NT2/D1 (cell line): Measurements from ENCODE around the gene MGAT5.

ENCODE experiments used
- DNase-seq: peaks from one replicate; pipeline ENCODE4 v3.0.0-alpha.2; 2011; ENCODE audit warnings: low read depth, low spot score
- H3K27me3 ChIP-seq: 2 replicates; pipeline ENCODE4 v1.6.0; 2011; ENCODE audit warnings: mild to moderate bottlenecking; ENCODE audit not compliant: insufficient read length, insufficient read depth
- H3K36me3 ChIP-seq: 2 replicates; pipeline ENCODE4 v1.6.1; 2011; ENCODE audit warnings: mild to moderate bottlenecking, low read length, mixed read lengths; ENCODE audit not compliant: insufficient read depth, insufficient read length
- H3K4me1 ChIP-seq: 2 replicates; pipeline ENCODE4 v1.5.1; 2011; ENCODE audit not compliant: insufficient read depth, insufficient read length
- H3K4me3 ChIP-seq: 2 replicates; pipeline ENCODE4 v1.5.1; 2011; ENCODE audit warnings: low read depth; ENCODE audit not compliant: insufficient read length
- H3K9ac ChIP-seq: 2 replicates; pipeline ENCODE4 v1.6.0; 2011; ENCODE audit warnings: low read depth; ENCODE audit not compliant: insufficient read length
- H3K9me3 ChIP-seq: 2 replicates; pipeline ENCODE4 v1.5.1; 2011; ENCODE audit warnings: mild to moderate bottlenecking, low read length; ENCODE audit not compliant: insufficient read depth
- SUZ12 ChIP-seq: IDR thresholded peaks from 2 replicates; pipeline ENCODE4 v1.6.1; 2011; ENCODE audit not compliant: insufficient read length, insufficient read depth; ENCODE audit errors: extremely low read depth
- YY1 ChIP-seq: IDR thresholded peaks from 2 replicates; pipeline ENCODE4 v1.6.1; 2011; ENCODE audit not compliant: insufficient read length, insufficient read depth
- ZNF274 ChIP-seq: IDR thresholded peaks from 2 replicates; pipeline ENCODE4 v1.6.1; 2011; ENCODE audit warnings: mild to moderate bottlenecking, low read depth, low read length

Gene MGAT5

GRCh38 chr2:134253117-134253704, 661 bp upstream of the MGAT5 start:
- Histone ChIP-seq H3K9me3 (no peaks in the 10 kb centered on the region), H3K4me1 (no peaks in the 10 kb centered on the region)
- TF ChIP-seq YY1 (no peak), ZNF274 (no peak), SUZ12 (no peak)

DNA sequence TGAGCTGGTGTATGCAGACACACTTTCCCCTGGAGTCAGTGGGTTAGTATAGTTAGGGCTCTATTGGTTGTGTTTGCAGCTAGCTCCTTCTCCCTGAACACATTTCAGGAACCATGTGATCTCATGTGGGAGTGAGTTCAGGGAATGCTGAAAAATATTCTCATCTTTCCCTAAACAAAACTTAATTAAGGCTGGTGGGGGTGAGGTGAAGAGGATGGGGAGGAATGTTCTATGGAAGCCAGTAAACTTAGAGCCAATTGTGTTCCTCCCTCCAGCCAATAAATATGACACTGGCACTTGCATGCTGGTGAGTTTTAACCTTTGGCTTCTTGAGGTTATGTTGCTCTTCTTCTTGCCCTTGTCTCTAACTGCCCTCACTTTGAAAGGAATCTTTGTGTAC, 952 bp downstream of the MGAT5 start:
- no peak for DNase-seq
- Histone ChIP-seq H3K9ac (no peak overlapping the region), H3K4me1 (no peaks in the 10 kb centered on the region), H3K9me3 (no peaks in the 10 kb centered on the region), H3K27me3 (no peaks in the 10 kb centered on the region), H3K36me3 (peaks cover 10% of the 10 kb centered on the region), H3K4me3 (no peak overlapping the region)
- TF ChIP-seq YY1 (no peak), SUZ12 (no peak), ZNF274 (no peak)

More at GRCh38 chr2:134253117-134253704, 661 bp upstream of the MGAT5 start:
- Histone ChIP-seq H3K9ac (no peak overlapping the region), H3K36me3 (peaks cover 10% of the 10 kb centered on the region), H3K4me3 (no peak overlapping the region), H3K27me3 (no peaks in the 10 kb centered on the region)
- no peak for DNase-seq

GRCh38 chr2:134256956-134257355, 3.1 kb downstream of the MGAT5 start:
- Histone ChIP-seq H3K9ac (no peak overlapping the region), H3K4me1 (peaks cover 6% of the 10 kb centered on the region)
- no peak for DNase-seq

DNA sequence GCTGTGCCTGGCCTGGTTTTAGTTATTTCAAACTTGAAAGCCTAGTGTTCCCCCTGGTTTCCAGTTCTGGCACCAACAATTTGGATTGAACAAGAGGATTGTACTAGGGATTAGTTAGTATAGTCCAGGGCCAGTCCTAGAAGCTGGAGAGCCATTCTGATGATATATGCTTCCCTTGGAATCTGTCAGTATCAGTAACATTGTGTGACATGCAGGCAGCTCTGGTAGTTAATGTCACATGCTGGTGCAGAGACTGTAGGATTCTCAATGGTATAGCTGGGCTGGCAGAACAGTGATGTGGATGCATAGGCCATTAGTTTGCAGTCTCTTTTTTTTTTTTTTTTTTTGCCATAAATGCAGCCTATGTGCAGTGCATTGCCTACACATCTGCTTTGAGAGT, 3.6 kb downstream of the MGAT5 start:
- Histone ChIP-seq H3K27me3 (no peaks in the 10 kb centered on the region), H3K4me1 (peaks cover 6% of the 10 kb centered on the region)

More at GRCh38 chr2:134256956-134257355, 3.1 kb downstream of the MGAT5 start:
- no peak for TF ChIP-seq ZNF274
- TF ChIP-seq SUZ12: no peak
- no peak for TF ChIP-seq YY1
- no peaks in the 10 kb centered on the region for H3K27me3 ChIP-seq
- H3K36me3 ChIP-seq: peaks cover 8% of the 10 kb centered on the region
- H3K4me3 ChIP-seq: no peak overlapping the region
- no peaks in the 10 kb centered on the region for H3K9me3 ChIP-seq

DNA sequence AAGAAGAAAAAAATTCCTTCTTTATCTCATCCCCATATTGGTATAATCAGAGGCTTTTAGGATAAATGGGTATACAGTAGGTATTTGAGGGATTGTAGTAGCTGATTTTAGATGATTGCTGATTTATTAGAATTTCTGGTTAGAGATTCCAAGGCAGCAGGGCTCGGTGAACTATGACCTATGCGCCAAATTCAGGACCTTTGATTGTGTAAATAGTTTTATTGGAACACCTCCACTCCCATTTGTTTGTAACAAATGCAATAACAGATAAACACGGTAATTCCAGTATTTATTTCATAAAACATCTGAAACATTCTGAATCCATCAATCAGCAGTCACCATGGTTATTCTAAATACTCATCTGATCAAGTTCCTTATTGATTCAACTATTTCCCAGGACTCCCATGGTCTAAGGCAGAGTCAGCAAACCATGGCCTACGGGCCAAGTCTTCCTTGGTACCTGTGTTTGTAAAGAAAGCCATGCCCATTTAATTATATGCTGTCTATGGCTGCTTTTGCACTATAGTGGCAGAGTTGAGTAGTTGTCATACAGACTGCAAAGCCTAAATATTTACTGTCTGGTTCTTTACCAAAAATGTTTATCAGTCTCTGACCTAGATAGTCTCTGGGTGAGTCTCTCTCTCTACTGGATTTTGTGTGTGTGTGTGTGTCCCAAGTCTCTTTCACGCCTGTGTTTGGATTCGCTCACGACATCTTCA, 4.3 kb downstream of the MGAT5 start:
- H3K27me3 ChIP-seq: no peaks in the 10 kb centered on the region
- peaks cover 6% of the 10 kb centered on the region for H3K4me1 ChIP-seq
- no peak for DNase-seq
- H3K4me3 ChIP-seq: no peak overlapping the region
- peaks cover 8% of the 10 kb centered on the region for H3K36me3 ChIP-seq
- no peak overlapping the region for H3K9ac ChIP-seq
- no peaks in the 10 kb centered on the region for H3K9me3 ChIP-seq
- no peak for TF ChIP-seq SUZ12
- no peak for TF ChIP-seq YY1
- no peak for TF ChIP-seq ZNF274

More for the DNA sequence above, 3.6 kb downstream of the MGAT5 start:
- no peak overlapping the region for H3K4me3 ChIP-seq
- H3K9me3 ChIP-seq: no peaks in the 10 kb centered on the region
- no peak overlapping the region for H3K9ac ChIP-seq
- peaks cover 8% of the 10 kb centered on the region for H3K36me3 ChIP-seq
- no peak for TF ChIP-seq ZNF274
- no peak for TF ChIP-seq SUZ12
- TF ChIP-seq YY1: no peak
- DNase-seq: no peak

GRCh38 chr2:134258684-134259388, 5.0 kb downstream of the MGAT5 start:
- no peak overlapping the region for H3K4me3 ChIP-seq
- peaks cover 6% of the 10 kb centered on the region for H3K4me1 ChIP-seq
- no peak for DNase-seq
- H3K36me3 ChIP-seq: peaks cover 8% of the 10 kb centered on the region
- H3K27me3 ChIP-seq: no peaks in the 10 kb centered on the region
- TF ChIP-seq ZNF274 (no peak), YY1 (no peak), SUZ12 (no peak)
- no peak overlapping the region for H3K9ac ChIP-seq
- H3K9me3 ChIP-seq: no peaks in the 10 kb centered on the region

- H3K4me3 ChIP-seq: no peak overlapping the region
- H3K4me1 ChIP-seq: peaks cover 6% of the 10 kb centered on the region
- no peaks in the 10 kb centered on the region for H3K9me3 ChIP-seq
- no peaks in the 10 kb centered on the region for H3K27me3 ChIP-seq
- DNase-seq: no peak
- peaks cover 6% of the 10 kb centered on the region for H3K36me3 ChIP-seq
- TF ChIP-seq YY1 (no peak), ZNF274 (no peak), SUZ12 (no peak)
- H3K9ac ChIP-seq: no peak overlapping the region
Observed at GRCh38 chr2:134259571-134259970, 5.7 kb downstream of the MGAT5 start.
